GM19351 (cell line): Measurements from ENCODE around the gene S100A1.

Experiments
- ATAC-seq: cut with Tn5 transposase; IDR thresholded peaks from one replicate; pipeline ENCODE4 v1.9.1; 2021; ENCODE audit warnings: mild to moderate bottlenecking, moderate library complexity; ENCODE audit not compliant: unreplicated experiment

The S100A1 gene

DNA sequence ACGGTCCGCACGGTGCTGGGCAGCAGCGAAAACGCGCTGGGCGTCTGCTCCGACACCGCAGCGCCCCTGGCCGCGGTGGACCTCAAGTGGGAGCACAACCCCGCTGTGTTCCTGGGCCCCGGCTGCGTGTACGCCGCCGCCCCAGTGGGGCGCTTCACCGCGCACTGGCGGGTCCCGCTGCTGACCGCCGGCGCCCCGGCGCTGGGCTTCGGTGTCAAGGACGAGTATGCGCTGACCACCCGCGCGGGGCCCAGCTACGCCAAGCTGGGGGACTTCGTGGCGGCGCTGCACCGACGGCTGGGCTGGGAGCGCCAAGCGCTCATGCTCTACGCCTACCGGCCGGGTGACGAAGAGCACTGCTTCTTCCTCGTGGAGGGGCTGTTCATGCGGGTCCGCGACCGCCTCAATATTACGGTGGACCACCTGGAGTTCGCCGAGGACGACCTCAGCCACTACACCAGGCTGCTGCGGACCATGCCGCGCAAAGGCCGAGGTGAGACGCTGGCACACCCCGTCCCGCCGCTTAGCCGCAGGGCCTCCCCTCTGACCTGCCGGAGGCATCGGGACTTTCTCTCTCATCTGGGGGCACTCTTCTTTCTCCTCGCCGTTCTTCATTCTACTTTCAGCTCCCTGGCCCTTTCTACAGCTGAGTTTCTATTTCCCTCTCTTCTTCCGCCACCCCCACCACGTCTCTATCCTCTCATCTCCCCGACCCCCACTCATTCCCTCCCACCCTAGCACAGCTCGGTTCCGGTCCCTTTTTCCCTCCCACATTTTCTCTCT, 51.3 kb downstream of the S100A1 start:
- ATAC-seq, result no peak

- no peak for ATAC-seq
These were observed 51.8 kb downstream of the S100A1 start for GRCh38 chr1:153680120-153680403.
